ENCODE data around the gene COL11A1. TPM values are rescaled to one million over a fixed set of nuclear protein-coding genes. Genes with fewer than 3 reads are reported as not detected.

COL11A1 gene
- 3.2 and 3.5 TPM in 2 replicates for total RNA-seq

DNA sequence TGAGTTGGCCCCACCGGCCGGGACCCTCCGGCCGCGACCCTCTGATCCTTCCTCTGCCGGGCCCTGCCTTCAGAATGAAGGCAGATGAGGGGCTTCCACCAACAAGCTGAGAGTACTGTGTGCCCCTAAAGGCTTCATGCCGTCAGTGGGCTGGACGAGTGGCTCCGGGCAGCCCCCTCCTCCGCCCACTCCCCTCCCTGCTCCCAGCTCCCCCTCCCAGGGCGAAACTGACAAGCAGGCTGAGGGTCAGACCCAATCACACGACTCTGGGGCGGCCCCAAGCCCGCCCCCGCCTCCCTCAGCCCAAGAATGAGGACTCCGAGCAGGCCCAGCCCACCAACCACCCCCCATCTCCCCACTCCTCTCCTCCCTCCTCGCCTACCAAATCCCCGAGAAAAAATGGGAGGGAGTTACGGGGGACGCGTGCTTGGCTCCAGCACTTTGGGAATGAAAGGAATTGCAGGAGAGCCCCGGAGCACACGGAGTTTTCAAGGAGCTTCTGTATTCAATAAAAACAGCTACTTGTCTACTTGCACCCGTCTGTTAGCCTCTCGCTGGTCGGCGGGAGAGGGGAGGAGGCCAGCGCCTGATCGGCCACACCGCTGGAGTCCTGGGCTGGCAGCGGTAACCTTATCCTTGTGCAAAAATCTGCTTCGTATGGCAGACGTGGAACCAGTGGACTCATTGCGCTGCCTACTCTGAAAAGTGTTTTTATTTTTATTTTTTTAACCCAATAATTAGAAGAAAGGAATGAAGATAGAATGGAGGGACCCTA is at the start of gene COL11A1:
COL11A1 (minus strand) TSS at position 147 of the 775 bp plus-strand sequence. CDS start 344 bp downstream, outside the sequence.

